ENCODE results near the gene SARS1. TPM values are rescaled to one million over a fixed set of nuclear protein-coding genes. Genes with fewer than 3 reads are reported as not detected.
"Not testable (repeated sequence)": the region's sequence is repeated elsewhere in the genome, so short reads cannot be mapped to it uniquely, and the experiment has no call there.

Gene SARS1
- total RNA-seq, 1 donor from 2014 or later, result 348 TPM

- H3K36me3 Mint-ChIP-seq (ENCODE audit: low read depth), result peaks cover 10% of the 10 kb centered on the region
- TF ChIP-seq CTCF (IDR thresholded peaks at IDR 0.05), result no peak
- H3K4me1 Mint-ChIP-seq (ENCODE audit: low read depth), result peaks cover 42% of the 10 kb centered on the region
- H3K27me3 Mint-ChIP-seq (ENCODE audit: low read depth), result no peaks in the 10 kb centered on the region
- DNase-seq (ENCODE audit: low spot score), result no peak
- peak overlapping the region; percentile 100 for H3K4me3 Mint-ChIP-seq (ENCODE audit: unreplicated experiment)
- no peaks in the 10 kb centered on the region for H3K9me3 Mint-ChIP-seq (ENCODE audit: low read depth)
- peak overlapping the region; percentile 100 for H3K27ac Mint-ChIP-seq (ENCODE audit: unreplicated experiment)
These were observed 2.9 kb downstream of the SARS1 start for GRCh38 chr1:109216662-109217061.

- H3K9me3 Mint-ChIP-seq (ENCODE audit: low read depth), result no peaks in the 10 kb centered on the region
- no peaks in the 10 kb centered on the region for H3K27me3 Mint-ChIP-seq (ENCODE audit: low read depth)
- TF ChIP-seq CTCF (IDR thresholded peaks at IDR 0.05), result no peak
- DNase-seq (ENCODE audit: low spot score), result no peak
- H3K27ac Mint-ChIP-seq (ENCODE audit: unreplicated experiment), result peak overlapping the region; percentile 80
- H3K4me1 Mint-ChIP-seq (ENCODE audit: low read depth), result peaks cover 46% of the 10 kb centered on the region
- H3K4me3 Mint-ChIP-seq (ENCODE audit: unreplicated experiment), result peak overlapping the region; percentile 29
- H3K36me3 Mint-ChIP-seq (ENCODE audit: low read depth), result peaks cover 12% of the 10 kb centered on the region
These were observed 4.8 kb downstream of the SARS1 start for GRCh38 chr1:109218516-109218915.

GRCh38 chr1:109221201-109221600 lies 7.5 kb downstream of the SARS1 start:
- not testable (repeated sequence) for H3K4me3 Mint-ChIP-seq (ENCODE audit: unreplicated experiment); H3K27ac Mint-ChIP-seq (ENCODE audit: unreplicated experiment); DNase-seq (ENCODE audit: low spot score); H3K27me3 Mint-ChIP-seq (ENCODE audit: low read depth); H3K9me3 Mint-ChIP-seq (ENCODE audit: low read depth)
- H3K4me1 Mint-ChIP-seq (ENCODE audit: low read depth), result peaks cover 49% of the 10 kb centered on the region
- H3K36me3 Mint-ChIP-seq (ENCODE audit: low read depth), result peaks cover 15% of the 10 kb centered on the region

- Mint-ChIP-seq H3K4me3 (ENCODE audit: unreplicated experiment) (no peak overlapping the region), H3K27ac (ENCODE audit: unreplicated experiment) (peak overlapping the region; percentile 22), H3K4me1 (ENCODE audit: low read depth) (peaks cover 39% of the 10 kb centered on the region), H3K27me3 (ENCODE audit: low read depth) (no peaks in the 10 kb centered on the region), H3K36me3 (ENCODE audit: low read depth) (peaks cover 23% of the 10 kb centered on the region), H3K9me3 (ENCODE audit: low read depth) (no peaks in the 10 kb centered on the region)
- no peak for TF ChIP-seq CTCF (IDR thresholded peaks at IDR 0.05)
- DNase-seq (ENCODE audit: low spot score), result no peak
These were observed 11.6 kb downstream of the SARS1 start for GRCh38 chr1:109225308-109225707.

GRCh38 chr1:109225711-109226445 lies 12.2 kb downstream of the SARS1 start:
- no peaks in the 10 kb centered on the region for H3K27me3 Mint-ChIP-seq (ENCODE audit: low read depth)
- peak overlapping the region; percentile 41 for H3K27ac Mint-ChIP-seq (ENCODE audit: unreplicated experiment)
- no peak for DNase-seq (ENCODE audit: low spot score)
- no peaks in the 10 kb centered on the region for H3K9me3 Mint-ChIP-seq (ENCODE audit: low read depth)
- no peak for TF ChIP-seq CTCF (IDR thresholded peaks at IDR 0.05)
- H3K36me3 Mint-ChIP-seq (ENCODE audit: low read depth), result peaks cover 26% of the 10 kb centered on the region
- H3K4me3 Mint-ChIP-seq (ENCODE audit: unreplicated experiment), result no peak overlapping the region
- peaks cover 36% of the 10 kb centered on the region for H3K4me1 Mint-ChIP-seq (ENCODE audit: low read depth)

GRCh38 chr1:109228167-109228566 lies 14.4 kb downstream of the SARS1 start:
- no peaks in the 10 kb centered on the region for H3K27me3 Mint-ChIP-seq (ENCODE audit: low read depth)
- H3K36me3 Mint-ChIP-seq (ENCODE audit: low read depth), result peaks cover 37% of the 10 kb centered on the region
- H3K27ac Mint-ChIP-seq (ENCODE audit: unreplicated experiment), result no peak overlapping the region
- H3K4me1 Mint-ChIP-seq (ENCODE audit: low read depth), result peaks cover 28% of the 10 kb centered on the region
- no peak for TF ChIP-seq CTCF (IDR thresholded peaks at IDR 0.05)
- no peaks in the 10 kb centered on the region for H3K9me3 Mint-ChIP-seq (ENCODE audit: low read depth)
- H3K4me3 Mint-ChIP-seq (ENCODE audit: unreplicated experiment), result no peak overlapping the region
- DNase-seq (ENCODE audit: low spot score), result no peak

Measured in chondrocyte (in vitro differentiated cells).